Measurements from ENCODE around the gene IL31. TPM values are rescaled to one million over a fixed set of nuclear protein-coding genes. Genes with fewer than 3 reads are reported as not detected.

IL31 gene
- total RNA-seq, 2 donors from 2014 or later = not detected

- DNase-seq (ENCODE audit: low spot score) = no peak
- H3K4me3 ChIP-seq = no peak overlapping the region
- intact Hi-C loops (cut with DNase I) = no loop called here
- H3K36me3 ChIP-seq = peaks cover 12 to 24% of the 10 kb centered on the region in 2 donors
- no peaks in the 10 kb centered on the region for H3K9me3 ChIP-seq
- TF ChIP-seq POLR2AphosphoS5 (IDR thresholded peaks at IDR 0.05) = no peak
- no peak for TF ChIP-seq POLR2A (IDR thresholded peaks at IDR 0.05)
- no peak for TF ChIP-seq CTCF (IDR thresholded peaks at IDR 0.05)
- no peaks in the 10 kb centered on the region for H3K27me3 ChIP-seq (replicated peaks; ENCODE audit: insufficient read depth)
- no peak overlapping the region for H3K27ac ChIP-seq
- no peaks in the 10 kb centered on the region for H3K4me1 ChIP-seq (replicated peaks)
- WGBS = 87% methylated on average over 13 of the region's 13 CpGs
Observed at GRCh38 chr12:122129131-122129530, 44.9 kb downstream of the IL31 start.

GRCh38 chr12:122128481-122128880, 45.5 kb downstream of the IL31 start:
- H3K4me3 ChIP-seq = no peak overlapping the region
- TF ChIP-seq POLR2A (IDR thresholded peaks at IDR 0.05) (no peak), CTCF (IDR thresholded peaks at IDR 0.05) (no peak), POLR2AphosphoS5 (IDR thresholded peaks at IDR 0.05) (no peak)
- 85% methylated on average over 5 of the region's 5 CpGs for WGBS
- no peaks in the 10 kb centered on the region for H3K4me1 ChIP-seq (replicated peaks)
- peaks cover 12 to 24% of the 10 kb centered on the region in 2 donors for H3K36me3 ChIP-seq
- no peak overlapping the region for H3K27ac ChIP-seq
- no peak for DNase-seq (ENCODE audit: low spot score)
- no peaks in the 10 kb centered on the region for H3K27me3 ChIP-seq (replicated peaks; ENCODE audit: insufficient read depth)
- no peaks in the 10 kb centered on the region for H3K9me3 ChIP-seq
- intact Hi-C loops (cut with DNase I) = no loop called here

GRCh38 chr12:122127839-122128238, 46.2 kb downstream of the IL31 start:
- WGBS = 88% methylated on average over 12 of the region's 13 CpGs
- H3K27ac ChIP-seq = no peak overlapping the region

GRCh38 chr12:122126713-122127597, 47.1 kb downstream of the IL31 start:
- intact Hi-C loops (cut with DNase I) = no loop called here
- no peak overlapping the region for H3K4me3 ChIP-seq
- DNase-seq (ENCODE audit: low spot score) = no peak
- WGBS = 90% methylated on average over 15 of the region's 15 CpGs
- no peak overlapping the region for H3K27ac ChIP-seq
- H3K27me3 ChIP-seq (replicated peaks; ENCODE audit: insufficient read depth) = no peaks in the 10 kb centered on the region
- H3K36me3 ChIP-seq = peaks cover 12 to 24% of the 10 kb centered on the region in 2 donors
- TF ChIP-seq CTCF (IDR thresholded peaks at IDR 0.05) (peak in 1 of 4 experiments; percentile 17), POLR2A (IDR thresholded peaks at IDR 0.05) (no peak), POLR2AphosphoS5 (IDR thresholded peaks at IDR 0.05) (no peak)
- H3K4me1 ChIP-seq (replicated peaks) = no peaks in the 10 kb centered on the region
- no peaks in the 10 kb centered on the region for H3K9me3 ChIP-seq

More at GRCh38 chr12:122127839-122128238, 46.2 kb downstream of the IL31 start:
- Histone ChIP-seq H3K9me3 (no peaks in the 10 kb centered on the region), H3K36me3 (peaks cover 12 to 24% of the 10 kb centered on the region in 2 donors), H3K4me1 (replicated peaks) (no peaks in the 10 kb centered on the region), H3K4me3 (no peak overlapping the region), H3K27me3 (replicated peaks; ENCODE audit: insufficient read depth) (no peaks in the 10 kb centered on the region)
- DNase-seq (ENCODE audit: low spot score) = no peak
- no peak for TF ChIP-seq CTCF (IDR thresholded peaks at IDR 0.05)
- TF ChIP-seq POLR2A (IDR thresholded peaks at IDR 0.05) = no peak
- TF ChIP-seq POLR2AphosphoS5 (IDR thresholded peaks at IDR 0.05) = no peak
- intact Hi-C loops (cut with DNase I) = no loop called here

- Histone ChIP-seq H3K27ac (no peak overlapping the region), H3K27me3 (replicated peaks; ENCODE audit: insufficient read depth) (no peaks in the 10 kb centered on the region), H3K9me3 (no peaks in the 10 kb centered on the region), H3K4me1 (replicated peaks) (no peaks in the 10 kb centered on the region), H3K36me3 (peaks cover 12 to 24% of the 10 kb centered on the region in 2 donors), H3K4me3 (no peak overlapping the region)
- WGBS = 71% methylated on average over 7 of the region's 7 CpGs
- DNase-seq (ENCODE audit: low spot score) = no peak
- TF ChIP-seq POLR2AphosphoS5 (IDR thresholded peaks at IDR 0.05) (no peak), CTCF (IDR thresholded peaks at IDR 0.05) (no peak), POLR2A (IDR thresholded peaks at IDR 0.05) (no peak)
- intact Hi-C loops (cut with DNase I) = no loop called here
Observed at GRCh38 chr12:122126342-122126635, 47.7 kb downstream of the IL31 start.

Data from prostate gland (tissue), 2 donors.